ENCODE results near the gene GMCL2.

GMCL2 gene

GRCh38 chr5:178141550-178141949 is 45.6 kb downstream of the GMCL2 start:
- no peak overlapping the region for H3K4me3 ChIP-seq (ENCODE audit: low read depth, low read length)
- in situ Hi-C loops (cut with HindIII; ENCODE audit: low sequenced_read_pairs), result no loop called here
- DNase-seq (ENCODE audit: low read depth, low spot score), result no peak
- no peak for TF ChIP-seq CTCF (IDR thresholded peaks at IDR 0.05; ENCODE audit: low read depth, low read length)

GRCh38 chr5:178137991-178138390 is 49.2 kb downstream of the GMCL2 start:
- H3K4me3 ChIP-seq (ENCODE audit: low read depth, low read length), result no peak overlapping the region
- no peak for DNase-seq (ENCODE audit: low read depth, low spot score)
- TF ChIP-seq CTCF (IDR thresholded peaks at IDR 0.05; ENCODE audit: low read depth, low read length), result no peak
- in situ Hi-C loops (cut with HindIII; ENCODE audit: low sequenced_read_pairs), result no loop called here

- no peak for DNase-seq (ENCODE audit: low read depth, low spot score)
- no peak overlapping the region for H3K4me3 ChIP-seq (ENCODE audit: low read depth, low read length)
- TF ChIP-seq CTCF (IDR thresholded peaks at IDR 0.05; ENCODE audit: low read depth, low read length), result no peak
- in situ Hi-C loops (cut with HindIII; ENCODE audit: low sequenced_read_pairs), result no loop called here
Observed at GRCh38 chr5:178136990-178137389, 50.2 kb downstream of the GMCL2 start.

All from astrocyte of the spinal cord (primary cell).